GM12874 (cell line): ENCODE results near the gene PLD1.

ENCODE experiments used
- CTCF ChIP-seq: IDR thresholded peaks from 2 replicates; pipeline ENCODE4 v1.5.1; 2011; ENCODE audit warnings: low read depth, mild to moderate bottlenecking, control low read depth, low read length, moderate library complexity; ENCODE audit not compliant: insufficient read depth

The PLD1 gene

DNA sequence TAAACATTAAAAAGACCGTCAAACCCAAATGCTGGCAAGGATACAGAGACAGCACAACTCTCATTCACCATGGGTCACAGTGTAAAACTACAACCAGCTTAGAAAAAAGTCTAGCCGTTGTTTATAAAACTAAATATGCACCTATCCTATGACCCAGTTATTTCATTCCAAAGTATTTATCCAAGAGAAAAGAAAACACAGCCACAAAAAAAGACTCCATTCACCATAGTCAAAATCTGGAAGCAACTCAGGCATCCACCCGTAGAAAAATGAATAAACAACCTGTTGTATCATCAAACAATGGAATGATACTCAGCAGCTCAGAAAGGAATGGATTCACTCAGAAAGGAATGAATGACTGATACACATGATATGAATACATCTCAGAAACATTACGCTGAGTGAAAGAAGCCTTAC is 28.6 kb downstream of the PLD1 start:
- no peak for TF ChIP-seq CTCF

GRCh38 chr3:171778493-171778892 is 31.8 kb downstream of the PLD1 start:
- TF ChIP-seq CTCF: no peak

- TF ChIP-seq CTCF: no peak
Measured at GRCh38 chr3:171777596-171777995, 32.7 kb downstream of the PLD1 start.

GRCh38 chr3:171776839-171777583 is 33.3 kb downstream of the PLD1 start:
- TF ChIP-seq CTCF: no peak

- no peak for TF ChIP-seq CTCF
Measured at GRCh38 chr3:171776411-171776810, 33.9 kb downstream of the PLD1 start.

- no peak for TF ChIP-seq CTCF
Measured at GRCh38 chr3:171775943-171776342, 34.3 kb downstream of the PLD1 start.

DNA sequence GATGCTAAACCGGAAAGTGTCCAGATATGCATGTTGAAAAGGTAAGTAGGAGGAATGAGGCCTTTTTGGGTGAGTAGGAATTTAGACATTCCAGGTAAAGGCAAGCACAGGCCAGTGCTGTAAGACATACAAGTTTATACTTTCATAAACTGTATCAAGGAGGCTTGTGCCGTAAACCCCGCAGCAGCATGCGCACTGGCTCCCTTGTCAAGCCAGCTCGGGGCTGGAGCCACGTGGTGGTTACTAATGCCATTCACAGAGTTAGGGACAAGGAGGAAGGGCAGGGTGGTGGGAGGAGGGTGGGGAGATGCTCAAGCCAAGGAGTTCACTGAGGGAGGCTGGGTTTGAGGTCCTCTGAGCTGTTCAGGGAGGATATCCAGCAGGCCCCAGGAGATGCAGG is 35.8 kb downstream of the PLD1 start:
- TF ChIP-seq CTCF: no peak
